ENCODE data around the gene GON4L.
"Not testable (repeated sequence)": the region's sequence is repeated elsewhere in the genome, so short reads cannot be mapped to it uniquely, and the experiment has no call there.

Gene GON4L

GRCh38 chr1:155856975-155857930 lies at the start of gene GON4L:
GON4L (minus strand) TSS chr1:155857214; CDS start chr1:155853780, 3,434 bp downstream.
- DNase-seq (ENCODE audit: low read depth): peak; percentile 81

GRCh38 chr1:155904261-155904660 lies 47.2 kb upstream of the GON4L start:
- no peak for DNase-seq (ENCODE audit: low read depth)

- no peak for DNase-seq (ENCODE audit: low read depth)
Observed at GRCh38 chr1:155900161-155900560, 43.1 kb upstream of the GON4L start.

- DNase-seq (ENCODE audit: low read depth): no peak
Observed at GRCh38 chr1:155899683-155900082, 42.7 kb upstream of the GON4L start.

GRCh38 chr1:155898888-155899287 lies 41.9 kb upstream of the GON4L start:
- DNase-seq (ENCODE audit: low read depth): no peak

GRCh38 chr1:155897746-155898145 lies 40.7 kb upstream of the GON4L start:
- no peak for DNase-seq (ENCODE audit: low read depth)

- not testable (repeated sequence) for DNase-seq (ENCODE audit: low read depth)
Observed at GRCh38 chr1:155896476-155896875, 39.5 kb upstream of the GON4L start.

- not testable (repeated sequence) for DNase-seq (ENCODE audit: low read depth)
Observed at GRCh38 chr1:155895617-155896016, 38.6 kb upstream of the GON4L start.

GRCh38 chr1:155893389-155894142 lies 36.6 kb upstream of the GON4L start:
- no peak for DNase-seq (ENCODE audit: low read depth)

GRCh38 chr1:155892796-155893195 lies 35.8 kb upstream of the GON4L start:
- DNase-seq (ENCODE audit: low read depth): no peak

- no peak for DNase-seq (ENCODE audit: low read depth)
Observed at GRCh38 chr1:155890251-155890650, 33.2 kb upstream of the GON4L start.

GRCh38 chr1:155889566-155889965 lies 32.6 kb upstream of the GON4L start:
- no peak for DNase-seq (ENCODE audit: low read depth)

GRCh38 chr1:155888481-155888880 lies 31.5 kb upstream of the GON4L start:
- DNase-seq (ENCODE audit: low read depth): no peak

GRCh38 chr1:155884982-155885381 lies 28.0 kb upstream of the GON4L start:
- DNase-seq (ENCODE audit: low read depth): no peak

GRCh38 chr1:155884031-155884960 lies 27.3 kb upstream of the GON4L start:
- DNase-seq (ENCODE audit: low read depth): no peak

GRCh38 chr1:155882766-155883165 lies 25.8 kb upstream of the GON4L start:
- no peak for DNase-seq (ENCODE audit: low read depth)

- no peak for DNase-seq (ENCODE audit: low read depth)
Observed at GRCh38 chr1:155882235-155882634, 25.2 kb upstream of the GON4L start.

- DNase-seq (ENCODE audit: low read depth): no peak
Observed at GRCh38 chr1:155880950-155881349, 23.9 kb upstream of the GON4L start.

- no peak for DNase-seq (ENCODE audit: low read depth)
Observed at GRCh38 chr1:155880251-155880650, 23.2 kb upstream of the GON4L start.

- no peak for DNase-seq (ENCODE audit: low read depth)
Observed at GRCh38 chr1:155877945-155878344, 20.9 kb upstream of the GON4L start.

GRCh38 chr1:155873860-155874259 lies 16.8 kb upstream of the GON4L start:
- DNase-seq (ENCODE audit: low read depth): no peak

- DNase-seq (ENCODE audit: low read depth): no peak
Observed at GRCh38 chr1:155872527-155872926, 15.5 kb upstream of the GON4L start.
